Stimulated activated CD4-positive, alpha-beta T cell treated with anti-CD3 and anti-CD28 coated beads, Interleukin-2, amount 100 ng/mL, for 48 hours (primary cell): ENCODE data around the gene IL20RA.
"Not testable (repeated sequence)": the region's sequence is repeated elsewhere in the genome, so short reads cannot be mapped to it uniquely, and the experiment has no call there.

Source experiments
- DNase-seq, 2 donors: peaks; one replicate each; pipeline ENCODE4 v3.0.0-alpha.2; 2020

Gene IL20RA

DNA sequence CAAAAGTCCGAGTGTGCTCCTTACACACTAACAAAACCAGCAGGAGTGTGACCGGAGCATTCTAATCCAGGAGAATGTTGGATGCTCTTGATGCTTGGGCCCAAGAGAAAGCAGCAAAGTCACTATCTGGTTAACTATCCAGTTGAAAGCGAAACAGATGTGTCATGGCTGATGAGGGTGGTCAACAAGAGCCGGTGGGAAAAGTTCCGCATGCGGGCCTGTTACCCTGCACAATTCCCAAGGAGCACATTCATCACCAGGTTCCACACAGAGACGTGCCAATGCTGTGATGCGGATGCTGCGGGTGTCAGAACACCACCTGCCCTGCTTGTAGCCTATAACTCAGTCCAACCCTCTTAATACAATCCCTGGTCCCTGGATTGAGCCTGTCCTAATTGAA, 38.7 kb downstream of the IL20RA start:
- DNase-seq, result no peak

DNA sequence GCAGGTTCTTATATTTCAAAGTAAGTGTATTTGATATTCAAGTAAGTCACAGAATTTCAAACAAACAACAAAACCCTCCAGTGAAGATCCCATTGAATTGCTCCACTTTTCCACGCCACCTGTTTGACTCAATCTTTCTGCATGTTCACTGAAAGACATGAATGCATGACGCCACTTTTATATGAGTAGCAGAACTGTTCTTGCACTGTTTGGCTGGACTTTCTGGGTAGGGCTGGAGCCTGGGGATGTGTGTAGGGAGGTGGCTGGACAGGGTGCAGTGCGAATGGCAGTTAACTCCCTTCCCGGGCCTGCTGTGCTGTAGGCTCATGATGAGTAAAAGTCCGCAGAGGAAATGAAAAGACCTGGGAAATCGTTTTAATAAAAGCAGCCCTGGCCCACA, 39.7 kb downstream of the IL20RA start:
- DNase-seq, result no peak

DNA sequence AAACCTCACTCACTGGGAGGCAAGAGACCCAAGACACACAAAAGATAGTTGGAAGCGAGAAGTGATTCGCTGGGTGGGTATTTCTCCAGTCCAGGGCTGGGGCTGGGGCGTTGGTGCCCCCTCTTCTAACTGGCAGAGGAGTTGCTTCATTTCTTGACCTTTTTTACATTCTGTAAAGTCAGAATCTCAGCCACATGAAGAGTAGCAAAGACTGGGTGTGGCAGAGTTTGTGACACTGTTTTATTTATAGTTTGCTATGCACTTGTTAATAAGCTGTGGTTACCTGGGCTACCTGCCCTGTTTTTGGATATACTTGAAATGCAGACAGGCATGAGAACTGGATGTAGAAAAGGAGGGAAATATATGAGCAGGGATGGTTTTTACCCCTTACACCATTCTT, 42.3 kb downstream of the IL20RA start:
- DNase-seq, result no peak

DNA sequence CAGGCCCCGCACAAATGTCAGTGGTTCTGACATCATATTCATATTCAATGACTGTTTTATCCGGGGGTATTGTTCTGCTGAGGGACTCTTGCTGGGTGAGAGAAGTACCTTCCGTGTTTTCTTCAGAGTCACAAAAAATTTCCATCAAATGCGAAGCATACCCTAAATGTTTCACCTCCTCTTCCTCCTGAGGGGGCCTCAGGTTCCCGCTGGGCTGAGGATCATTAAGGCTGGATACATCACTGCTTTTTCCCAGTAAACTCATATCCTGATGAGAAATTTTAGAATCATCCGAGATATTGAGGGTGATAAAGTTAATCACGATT, 42.8 kb downstream of the IL20RA start:
- DNase-seq, result no peak

DNA sequence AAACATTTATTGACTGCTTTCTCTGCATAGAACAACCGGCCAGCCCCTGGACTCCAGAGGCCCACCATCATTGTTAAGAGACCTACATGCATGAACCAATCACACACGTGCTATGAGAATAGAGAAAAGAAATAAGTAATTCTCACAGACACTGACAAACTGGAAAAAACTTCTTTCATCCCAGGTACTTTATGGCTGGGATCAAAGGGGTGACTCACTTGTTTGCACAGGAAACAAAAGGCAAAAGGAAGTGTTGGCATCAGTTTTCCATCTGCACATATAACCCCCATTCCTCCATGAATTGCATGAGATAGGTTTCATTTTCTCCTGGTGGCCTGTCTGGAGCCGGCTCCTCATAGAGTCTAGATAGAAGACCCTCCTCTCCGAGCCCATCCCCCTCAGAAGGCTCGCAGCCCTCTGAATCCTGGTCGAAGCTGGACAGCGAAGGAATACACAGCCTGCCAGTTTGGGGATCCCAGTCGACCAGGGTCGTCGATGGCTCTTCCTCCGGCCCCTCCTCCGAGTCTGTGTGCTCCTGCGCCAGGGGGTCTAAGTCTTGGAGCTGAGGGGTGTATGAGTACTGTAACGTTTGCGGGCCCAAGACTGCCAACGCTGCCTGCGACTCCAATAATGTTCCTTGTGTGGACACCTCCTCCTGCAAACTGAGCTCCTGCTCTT, 43.3 kb downstream of the IL20RA start:
- no peak for DNase-seq

DNA sequence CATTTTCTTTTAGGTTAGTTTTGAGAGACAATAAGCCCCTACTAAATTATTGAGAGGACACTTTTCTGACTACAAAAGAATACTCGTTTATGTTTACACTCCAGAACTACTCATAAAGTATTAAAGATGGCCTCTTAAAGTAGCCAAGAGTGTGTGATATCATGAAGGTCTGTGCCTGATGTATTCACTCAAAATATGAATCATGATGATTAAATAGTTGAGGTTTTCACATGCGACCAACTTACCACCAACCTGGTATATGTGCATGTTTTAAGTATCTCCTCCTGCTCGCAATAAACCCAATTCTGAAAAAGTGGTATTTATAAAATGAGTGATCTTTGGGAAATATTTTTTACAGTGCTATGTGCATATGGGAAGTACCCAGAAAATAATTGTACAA, 43.9 kb downstream of the IL20RA start:
- no peak for DNase-seq

DNA sequence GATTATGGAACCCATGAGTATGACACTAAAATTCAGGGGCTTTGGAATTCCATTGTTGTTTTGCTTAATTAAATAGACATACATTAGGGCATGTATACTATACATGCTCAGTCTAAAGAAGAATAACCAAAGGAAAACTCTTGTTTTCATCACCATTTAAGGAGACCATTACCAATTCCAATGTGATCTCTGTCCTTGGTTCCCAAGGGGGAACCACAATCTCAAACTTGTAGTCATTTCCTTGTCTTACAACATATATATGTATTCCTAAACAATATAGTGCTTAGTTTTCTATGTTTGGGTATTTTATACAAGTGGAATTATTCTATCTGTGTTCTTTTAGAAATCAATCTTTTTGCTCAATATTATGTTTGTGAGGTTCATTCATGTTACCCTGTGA, 49.2 kb downstream of the IL20RA start:
- no peak for DNase-seq

DNA sequence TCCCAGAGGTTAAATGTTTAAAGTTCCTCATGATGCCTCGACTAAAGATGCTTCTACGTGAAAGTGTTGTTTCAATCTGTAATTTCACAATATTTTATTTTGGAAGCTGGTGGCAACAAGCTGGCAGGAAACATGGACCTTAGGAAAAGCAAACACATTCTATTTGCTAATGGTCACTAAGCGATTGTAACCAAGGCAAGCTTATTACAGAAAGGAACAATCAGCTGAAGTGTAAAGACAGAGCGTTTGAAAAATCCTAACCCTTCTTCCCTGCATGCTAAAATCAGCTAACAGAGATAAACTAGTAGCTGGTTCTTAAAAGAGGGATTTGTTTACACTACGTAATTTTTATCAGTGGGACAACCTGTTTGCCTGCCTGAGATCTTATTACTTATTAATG, 50.0 kb downstream of the IL20RA start:
- no peak for DNase-seq

DNA sequence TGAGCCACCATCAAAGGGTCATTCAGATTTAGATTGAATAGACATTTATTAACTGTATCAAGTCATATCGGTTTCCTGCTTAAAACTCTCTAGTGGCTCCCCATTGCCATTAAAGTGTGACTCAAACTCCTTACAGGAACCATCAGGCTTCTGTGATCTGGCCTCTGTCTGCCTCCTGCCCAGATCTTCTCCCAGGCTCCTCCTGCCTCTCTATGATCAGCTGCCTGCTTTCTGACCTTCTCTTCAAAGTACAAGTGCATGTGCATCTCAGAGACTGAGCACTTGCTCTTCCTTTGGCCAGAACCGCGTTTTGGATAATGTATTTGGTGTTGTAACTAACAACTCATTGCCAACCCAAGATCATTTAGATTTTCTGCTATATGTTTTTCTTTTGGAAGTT, 52.7 kb downstream of the IL20RA start:
- DNase-seq, result no peak

DNA sequence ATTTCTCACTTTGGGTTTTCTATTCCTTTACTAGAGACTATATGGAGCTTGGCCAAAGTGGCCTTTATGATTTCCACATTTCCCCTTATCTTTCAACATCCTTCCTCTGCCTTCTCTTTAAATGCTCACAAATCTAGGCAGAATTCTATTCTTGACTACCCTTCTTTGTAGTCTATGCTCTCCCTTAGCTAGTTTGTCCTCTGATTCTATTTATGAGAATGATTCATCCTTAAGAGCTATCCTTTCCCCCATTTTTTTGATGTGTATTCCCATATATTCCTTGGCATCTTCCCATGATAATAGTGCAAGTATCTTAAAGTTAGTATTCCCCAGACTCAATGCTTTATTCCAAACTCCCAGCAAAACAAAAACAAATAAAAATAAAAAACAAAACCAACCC, 53.1 kb downstream of the IL20RA start:
- no peak for DNase-seq

DNA sequence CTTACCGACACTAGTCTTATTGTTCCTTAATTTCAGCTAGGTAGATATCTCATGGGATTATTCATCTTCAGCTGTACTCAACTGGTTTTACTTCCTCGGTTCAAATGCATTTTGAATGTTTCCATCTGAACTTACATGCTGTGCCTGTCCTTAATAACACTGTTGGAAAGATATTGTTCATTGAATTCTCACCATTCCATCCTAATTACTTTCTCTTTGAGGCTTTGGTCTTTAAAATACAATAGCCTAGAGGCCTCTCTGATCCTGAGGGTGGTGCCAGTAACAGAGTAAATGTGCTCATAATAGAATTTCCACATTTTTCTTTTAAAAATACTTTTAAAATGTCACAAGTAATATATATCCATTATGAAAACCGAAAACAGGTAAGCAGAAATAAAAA, 54.0 kb downstream of the IL20RA start:
- no peak for DNase-seq

DNA sequence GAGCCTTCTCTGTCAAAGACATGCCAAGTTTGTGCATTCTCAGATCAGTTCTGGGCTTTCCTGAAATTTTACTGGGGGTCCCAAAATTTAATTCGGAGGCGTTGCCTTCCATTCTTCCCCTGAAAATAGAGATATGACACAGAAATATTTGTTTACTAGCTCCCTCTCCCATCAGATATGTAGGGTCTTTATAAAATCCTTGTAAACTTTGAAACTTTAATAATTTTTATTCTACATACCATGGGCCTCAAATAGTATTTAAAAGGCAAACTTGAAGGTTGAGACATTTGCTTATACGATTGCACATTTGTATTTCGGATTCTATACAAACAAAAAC, 54.6 kb downstream of the IL20RA start:
- DNase-seq, result no peak

DNA sequence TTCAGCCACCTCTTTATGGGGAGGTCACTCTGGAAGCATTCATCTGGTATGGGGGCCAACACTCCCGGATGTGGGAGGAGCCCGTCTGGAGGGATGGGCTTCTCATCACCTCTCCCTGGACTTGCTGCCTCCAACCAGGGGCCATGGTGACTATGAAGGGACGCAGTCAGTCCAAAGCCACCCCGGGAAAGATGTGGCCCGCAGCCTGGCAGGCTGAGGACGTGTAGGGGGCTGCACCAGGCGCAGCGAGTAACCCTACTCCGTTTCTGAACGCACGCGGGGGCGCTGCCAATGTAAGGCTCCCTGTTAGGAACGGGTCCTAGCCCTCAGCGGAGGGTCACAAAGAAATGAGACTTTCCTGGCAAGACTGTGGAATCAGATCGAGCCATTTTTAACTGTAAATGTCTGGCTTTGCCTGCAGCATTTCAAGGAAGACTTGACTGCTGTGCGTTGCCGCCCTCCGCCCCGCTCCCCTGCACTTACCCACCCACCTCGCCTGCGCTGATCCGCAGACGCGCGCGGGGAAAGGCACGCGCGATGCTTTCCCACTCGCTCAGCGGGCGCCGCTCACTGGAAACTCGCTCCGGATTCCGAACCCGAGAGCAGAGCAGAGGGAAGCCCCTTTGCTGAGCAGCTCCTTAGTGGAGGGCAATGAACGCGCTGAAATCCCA, 55.1 kb downstream of the IL20RA start:
- no peak for DNase-seq

DNA sequence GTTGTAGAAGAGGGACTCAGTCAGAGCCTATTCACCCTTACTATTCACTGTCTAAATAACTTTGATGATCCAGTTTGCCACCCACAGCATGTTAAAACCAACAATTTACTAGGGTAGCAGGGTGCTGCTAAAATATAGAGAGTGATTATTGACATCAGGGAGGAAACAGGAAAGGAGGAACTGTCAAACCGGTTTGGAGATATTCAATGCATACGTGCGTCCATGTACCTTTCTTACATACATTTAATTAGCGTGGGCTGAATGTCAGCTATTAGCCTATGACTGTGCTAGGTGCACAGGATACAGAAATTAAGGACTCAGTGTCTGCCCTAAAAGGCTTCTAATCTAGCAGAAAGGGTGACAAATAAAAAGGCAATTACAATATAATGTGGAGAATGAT, 57.2 kb downstream of the IL20RA start:
- DNase-seq, result no peak

DNA sequence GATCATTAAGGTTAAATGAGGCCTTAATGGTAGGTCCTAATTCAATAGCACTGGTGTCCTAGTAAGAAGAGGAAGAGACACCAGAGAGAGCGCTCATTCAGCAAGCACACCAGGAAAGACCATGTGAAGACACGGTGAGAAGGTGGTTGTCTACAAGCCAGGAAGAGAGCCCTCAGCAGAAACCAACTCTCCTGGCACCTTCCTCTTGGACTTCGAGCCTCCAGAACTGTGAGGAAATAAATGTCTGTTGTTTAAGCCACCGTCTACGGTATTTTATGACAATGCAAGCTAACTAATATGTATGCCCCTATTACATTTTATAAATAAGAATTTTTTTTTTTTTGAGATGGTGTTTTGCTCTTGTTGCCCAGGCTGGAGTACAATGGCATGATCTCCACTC, 59.3 kb downstream of the IL20RA start:
- DNase-seq, result no peak

DNA sequence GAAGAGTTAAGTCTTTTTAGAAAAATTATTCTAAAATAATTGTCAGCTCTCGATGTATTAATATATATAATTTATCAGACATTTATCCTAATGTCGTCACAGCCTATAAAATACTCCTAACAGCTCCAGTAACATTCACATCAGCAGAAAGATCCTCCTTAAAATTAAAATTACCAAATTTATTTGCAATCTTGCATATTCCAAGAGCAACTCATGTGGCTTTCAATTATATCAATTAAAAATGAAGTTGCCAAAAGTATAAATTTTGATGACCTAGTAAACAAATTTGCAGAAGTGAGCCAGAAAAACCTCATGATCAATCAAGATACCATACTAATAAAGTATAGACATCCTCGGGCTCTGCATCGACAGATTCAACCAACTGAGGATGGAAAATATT, 60.2 kb downstream of the IL20RA start:
- DNase-seq, result no peak

DNA sequence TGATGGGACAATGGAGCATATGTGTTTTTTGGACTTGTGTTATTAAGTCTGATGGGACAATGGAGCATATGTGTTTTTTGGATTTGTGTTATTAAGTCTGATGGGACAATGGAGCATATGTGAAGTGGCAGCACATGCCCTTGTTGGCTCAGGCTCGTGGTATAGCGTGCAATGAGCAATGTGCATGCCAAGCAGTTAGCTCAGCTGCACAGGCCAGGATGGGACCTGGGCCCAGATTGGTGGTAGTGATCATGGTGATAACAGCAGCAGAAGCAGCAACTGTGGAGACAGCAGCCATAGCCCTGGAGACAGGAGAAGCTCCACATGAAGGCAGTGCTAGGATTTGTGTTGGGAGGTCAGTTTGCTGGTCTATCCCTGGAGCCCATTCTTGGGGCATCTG, 61.1 kb downstream of the IL20RA start:
- no peak for DNase-seq

DNA sequence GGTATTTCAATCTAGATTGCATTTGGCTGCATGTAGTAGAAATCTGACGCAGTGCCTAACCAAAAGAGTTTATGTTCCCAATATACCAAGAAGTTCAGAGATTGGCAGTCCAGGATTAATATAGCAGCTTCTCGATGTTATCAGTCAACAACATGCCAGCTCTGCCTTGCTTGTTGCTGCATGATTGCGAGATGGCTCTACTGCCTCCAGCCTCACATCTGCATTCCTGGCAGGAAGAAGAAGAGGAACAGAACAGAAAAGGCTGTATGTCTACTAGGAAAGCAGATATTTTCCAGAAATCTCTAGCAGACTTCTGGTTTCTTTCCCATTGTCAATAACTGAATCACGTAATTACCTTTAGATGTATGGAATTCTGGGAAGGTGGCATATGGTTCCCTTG, 61.8 kb downstream of the IL20RA start:
- DNase-seq, result no peak

DNA sequence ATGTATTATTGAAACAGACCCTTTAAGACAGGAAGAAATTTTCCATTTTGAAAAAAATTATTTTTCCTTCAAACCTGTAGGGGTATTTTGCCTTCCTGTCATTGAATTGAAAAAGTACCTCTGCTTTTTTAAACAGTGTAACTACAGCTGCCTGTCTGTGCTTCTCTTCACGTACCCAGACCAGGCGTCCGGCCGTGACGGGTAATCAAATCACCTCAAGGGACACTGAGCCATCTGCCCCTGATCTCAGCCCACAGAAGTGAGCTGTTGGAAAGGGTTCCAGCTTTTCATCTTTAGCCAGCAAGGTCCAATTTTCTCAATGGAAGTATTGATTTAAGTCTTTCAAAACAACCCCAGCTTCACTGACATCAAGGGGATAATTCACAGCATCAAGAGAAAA, 64.7 kb downstream of the IL20RA start:
- DNase-seq, result no peak

DNA sequence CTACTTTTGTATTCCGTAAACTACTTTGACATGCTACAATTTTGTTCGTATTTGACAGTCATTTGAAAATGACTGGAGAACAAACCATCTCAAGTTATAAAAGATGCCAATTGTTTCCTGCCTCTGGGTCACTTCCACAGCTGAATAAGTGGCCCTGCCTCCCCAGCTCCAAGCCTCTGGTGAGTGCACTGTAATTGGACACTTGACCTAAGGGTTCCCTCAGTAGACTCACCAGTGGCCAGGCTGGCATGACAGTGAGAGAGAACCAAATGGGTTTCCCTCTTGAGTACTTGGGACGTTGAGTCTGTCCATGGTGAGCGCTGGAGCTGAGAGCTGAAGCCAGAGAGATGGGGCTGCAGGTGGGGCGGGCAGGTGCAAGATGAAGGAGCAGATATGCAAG, 65.6 kb downstream of the IL20RA start:
- DNase-seq, result no peak

DNA sequence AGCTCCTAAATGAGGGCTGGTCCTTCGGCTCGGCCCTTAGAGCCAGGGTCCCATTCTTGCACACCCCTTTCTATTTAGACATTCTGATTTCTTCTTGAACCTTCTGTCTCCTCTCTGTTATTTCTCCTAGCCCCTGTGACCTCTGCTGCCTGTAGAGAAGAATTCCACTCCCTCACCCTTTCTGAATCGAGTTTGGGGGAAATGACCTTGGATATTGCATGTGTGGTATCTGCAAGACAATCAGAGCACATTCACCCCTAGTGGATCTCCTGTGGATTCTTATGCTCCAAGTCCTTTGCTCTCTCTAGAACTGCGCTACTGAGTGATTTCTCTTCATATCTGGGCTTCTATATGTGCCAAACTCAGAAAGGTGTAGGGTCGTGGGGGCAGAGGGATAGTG, 67.7 kb downstream of the IL20RA start:
- no peak for DNase-seq

DNA sequence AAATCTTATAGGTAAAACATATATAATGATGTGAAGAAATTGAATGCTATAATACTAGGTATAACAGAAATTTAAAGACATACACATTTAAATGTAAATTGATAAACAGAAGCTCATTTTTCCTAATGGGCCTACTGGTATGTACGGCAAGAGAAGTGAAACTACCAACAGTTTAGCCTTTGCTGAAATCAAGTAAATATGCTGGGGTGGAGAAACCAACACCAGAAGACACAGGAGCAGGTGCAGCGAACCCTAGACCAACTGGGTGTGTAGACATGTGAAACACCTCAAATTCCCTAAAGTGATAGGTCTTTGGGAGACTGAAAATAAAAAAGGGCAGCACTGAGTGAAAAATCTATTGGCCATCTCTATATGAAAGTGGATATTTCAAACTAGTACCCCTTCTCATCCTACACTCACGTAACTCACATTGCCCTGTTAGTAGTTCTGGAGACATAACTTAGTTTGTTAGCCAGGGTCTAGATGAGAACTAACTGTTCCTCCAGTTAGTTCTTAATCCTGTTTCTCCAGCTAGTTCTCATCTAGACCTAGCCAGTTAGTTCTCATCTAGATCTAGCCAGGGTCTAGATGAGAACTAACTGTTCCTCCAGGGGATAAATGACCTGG, 69.6 kb downstream of the IL20RA start:
- no peak for DNase-seq

DNA sequence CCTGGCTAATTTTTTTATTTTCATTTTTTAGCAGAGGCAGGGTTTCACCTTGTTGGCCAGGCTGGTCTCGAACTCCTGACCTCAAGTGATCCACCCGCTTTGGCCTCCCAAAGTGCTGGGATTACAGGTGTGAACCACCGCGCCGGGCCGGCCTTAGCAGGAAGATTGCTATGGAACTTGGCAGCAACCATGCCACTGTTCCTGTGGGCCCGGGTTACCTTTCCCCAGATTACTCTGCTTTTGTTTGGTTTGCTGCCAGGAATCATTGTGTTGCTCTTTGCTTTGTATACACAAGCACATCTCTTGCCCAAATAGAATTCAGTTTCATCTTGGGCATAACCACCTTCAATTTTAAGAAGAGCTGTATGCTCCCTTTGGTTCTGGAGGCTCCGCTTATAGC, 71.0 kb downstream of the IL20RA start:
- DNase-seq, result not testable (repeated sequence)

DNA sequence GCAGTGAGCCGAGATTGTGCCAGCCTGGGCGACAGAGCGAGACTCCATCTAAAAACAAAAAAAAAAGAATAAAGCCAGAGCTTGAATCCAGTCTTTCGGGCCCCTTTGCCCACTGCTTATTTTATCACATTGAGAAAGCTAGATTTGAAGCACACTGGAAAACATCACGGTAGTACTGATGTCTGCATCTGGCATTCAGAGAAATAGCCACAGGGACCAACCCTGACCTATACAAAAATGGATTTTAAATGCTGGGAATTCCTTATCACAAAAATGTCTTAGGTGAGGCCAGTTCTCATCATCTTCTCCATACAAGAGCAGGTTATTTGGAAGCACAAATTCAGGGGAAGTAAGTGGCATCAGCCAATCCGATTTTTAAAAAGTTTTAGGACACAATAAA, 73.2 kb downstream of the IL20RA start:
- DNase-seq, result no peak

DNA sequence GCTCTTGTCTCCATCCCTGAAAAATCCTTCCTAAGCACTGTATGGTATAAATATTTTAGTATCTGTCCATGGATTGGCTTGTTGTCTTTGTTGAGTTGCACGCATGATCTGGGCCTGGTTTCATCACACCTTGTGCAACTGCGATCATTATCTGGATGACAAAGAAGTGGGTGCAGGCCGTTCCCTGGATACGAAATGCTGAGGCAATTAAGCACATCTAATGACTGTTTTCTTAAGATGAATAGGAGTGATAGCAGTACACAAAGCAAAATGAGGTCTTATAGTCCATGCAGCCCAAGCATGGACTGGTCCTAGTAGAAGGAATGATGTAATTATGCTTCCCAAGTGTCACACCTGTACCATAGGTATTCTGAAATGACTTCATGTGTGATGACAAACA, 74.8 kb downstream of the IL20RA start:
- DNase-seq, result no peak
